Loucy (cell line): ENCODE measurements around the gene TTC39C.

ENCODE experiments used
- H2AFZ ChIP-seq: fragments of 200-600 bp; sonication (generic); 2 replicates; pipeline ENCODE4 v1.6.0; 2016; ENCODE audit warnings: antibody characterized with exemption, mild to moderate bottlenecking, low read length, moderate library complexity
- H3F3A ChIP-seq: fragments of 200-600 bp; 2 replicates; pipeline ENCODE4 v1.6.0; 2016; ENCODE audit warnings: antibody characterized with exemption, low read depth, mild to moderate bottlenecking
- H3K27me3 ChIP-seq: fragments of 200-600 bp; sonication (generic); 2 replicates; pipeline ENCODE4 v1.6.1; 2014; ENCODE audit warnings: low read length, mild to moderate bottlenecking; ENCODE audit not compliant: insufficient read depth, poor library complexity, severe bottlenecking
- H3K36me3 ChIP-seq: fragments of 200-600 bp; sonication (generic); 2 replicates; pipeline ENCODE4 v1.6.1; 2016; ENCODE audit warnings: low read length; ENCODE audit not compliant: insufficient read depth
- H3K4me1 ChIP-seq: fragments of 200-600 bp; sonication (generic); 2 replicates; pipeline ENCODE4 v1.5.1; 2014; ENCODE audit warnings: low read length, mild to moderate bottlenecking; ENCODE audit not compliant: insufficient read depth, poor library complexity, severe bottlenecking
- H3K4me2 ChIP-seq: fragments of 200-600 bp; sonication (generic); 2 replicates; pipeline ENCODE4 v1.6.0; 2014; ENCODE audit warnings: antibody characterized with exemption, low read length, low read depth, mild to moderate bottlenecking; ENCODE audit not compliant: poor library complexity, severe bottlenecking
- H3K4me3 ChIP-seq: fragments of 200-600 bp; sonication (generic); 2 replicates; pipeline ENCODE4 v1.5.1; 2014; ENCODE audit warnings: low read length, mild to moderate bottlenecking, mixed read lengths; ENCODE audit not compliant: poor library complexity, severe bottlenecking
- H3K79me2 ChIP-seq: fragments of 200-600 bp; sonication (generic); 2 replicates; pipeline ENCODE4 v1.6.1; 2014; ENCODE audit warnings: low read length; ENCODE audit not compliant: insufficient read depth
- H3K9ac ChIP-seq: fragments of 200-600 bp; sonication (generic); 2 replicates; pipeline ENCODE4 v1.6.0; 2014; ENCODE audit warnings: mild to moderate bottlenecking, low read depth, low read length, moderate library complexity; ENCODE audit not compliant: poor library complexity, severe bottlenecking
- H3K9me2 ChIP-seq: fragments of 200-600 bp; sonication (generic); replicated peaks from 2 replicates; pipeline ENCODE4 v1.6.1; 2016; ENCODE audit warnings: low read depth, low read length, mixed read lengths
- H3K9me3 ChIP-seq: fragments of 200-600 bp; sonication (generic); 2 replicates; pipeline ENCODE4 v1.6.1; 2014; ENCODE audit warnings: mild to moderate bottlenecking, antibody characterized with exemption, low read length, low read depth; ENCODE audit not compliant: insufficient read depth
- H4K20me1 ChIP-seq: fragments of 200-600 bp; sonication (generic); 2 replicates; pipeline ENCODE4 v1.6.0; 2014; ENCODE audit warnings: antibody characterized with exemption, low read length, mild to moderate bottlenecking; ENCODE audit not compliant: insufficient read depth, poor library complexity, severe bottlenecking
- EZH2phosphoT487 ChIP-seq: fragments of 200-600 bp; IDR thresholded peaks from 2 replicates; pipeline ENCODE4 v1.6.1; 2018; ENCODE audit warnings: antibody characterized with exemption, mild to moderate bottlenecking, moderate library complexity, borderline replicate concordance
- TF ChIP-seq, protein P1 (sequence below): fragments of 200-600 bp; sonication (generic); conservative IDR thresholded peaks from 2 replicates; pipeline ENCODE4 v1.5.1; 2014; ENCODE audit warnings: mild to moderate bottlenecking, antibody characterized with exemption, low read length

TTC39C gene

DNA sequence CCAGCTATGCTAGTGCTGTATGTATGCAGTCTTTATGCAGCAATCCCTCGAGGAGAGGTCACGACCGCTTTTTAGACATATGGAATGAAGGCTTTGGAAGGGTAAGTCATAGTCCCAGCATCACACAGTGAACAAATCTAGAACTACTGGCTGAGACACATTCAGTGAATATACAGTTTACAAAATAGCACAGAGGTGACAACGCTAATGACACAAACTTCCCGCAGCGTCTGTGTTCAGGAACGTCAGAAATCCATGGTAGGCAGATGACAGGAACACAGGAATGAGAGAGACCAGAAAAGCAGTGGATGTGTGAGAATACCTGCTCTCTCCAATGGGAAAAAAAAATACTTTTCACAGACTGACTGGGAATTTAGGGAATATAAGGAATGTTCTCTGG is 153.9 kb downstream of the TTC39C start:
- Histone ChIP-seq H2AFZ (no peak overlapping the region), H3K79me2 (no peaks in the 10 kb centered on the region), H3K9me2 (no peaks in the 10 kb centered on the region), H3K27me3 (no peaks in the 10 kb centered on the region), H4K20me1 (no peaks in the 10 kb centered on the region), H3K4me1 (no peaks in the 10 kb centered on the region), H3K36me3 (peaks cover 3% of the 10 kb centered on the region; the same call in 1 of the 2 replicates), H3F3A (no peaks in the 10 kb centered on the region), H3K9me3 (no peaks in the 10 kb centered on the region), H3K4me3 (no peak overlapping the region), H3K4me2 (no peak overlapping the region), H3K9ac (no peak overlapping the region)
- TF ChIP-seq, protein P1, sequence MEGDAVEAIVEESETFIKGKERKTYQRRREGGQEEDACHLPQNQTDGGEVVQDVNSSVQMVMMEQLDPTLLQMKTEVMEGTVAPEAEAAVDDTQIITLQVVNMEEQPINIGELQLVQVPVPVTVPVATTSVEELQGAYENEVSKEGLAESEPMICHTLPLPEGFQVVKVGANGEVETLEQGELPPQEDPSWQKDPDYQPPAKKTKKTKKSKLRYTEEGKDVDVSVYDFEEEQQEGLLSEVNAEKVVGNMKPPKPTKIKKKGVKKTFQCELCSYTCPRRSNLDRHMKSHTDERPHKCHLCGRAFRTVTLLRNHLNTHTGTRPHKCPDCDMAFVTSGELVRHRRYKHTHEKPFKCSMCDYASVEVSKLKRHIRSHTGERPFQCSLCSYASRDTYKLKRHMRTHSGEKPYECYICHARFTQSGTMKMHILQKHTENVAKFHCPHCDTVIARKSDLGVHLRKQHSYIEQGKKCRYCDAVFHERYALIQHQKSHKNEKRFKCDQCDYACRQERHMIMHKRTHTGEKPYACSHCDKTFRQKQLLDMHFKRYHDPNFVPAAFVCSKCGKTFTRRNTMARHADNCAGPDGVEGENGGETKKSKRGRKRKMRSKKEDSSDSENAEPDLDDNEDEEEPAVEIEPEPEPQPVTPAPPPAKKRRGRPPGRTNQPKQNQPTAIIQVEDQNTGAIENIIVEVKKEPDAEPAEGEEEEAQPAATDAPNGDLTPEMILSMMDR = no peak
- TF ChIP-seq EZH2phosphoT487 = no peak

DNA sequence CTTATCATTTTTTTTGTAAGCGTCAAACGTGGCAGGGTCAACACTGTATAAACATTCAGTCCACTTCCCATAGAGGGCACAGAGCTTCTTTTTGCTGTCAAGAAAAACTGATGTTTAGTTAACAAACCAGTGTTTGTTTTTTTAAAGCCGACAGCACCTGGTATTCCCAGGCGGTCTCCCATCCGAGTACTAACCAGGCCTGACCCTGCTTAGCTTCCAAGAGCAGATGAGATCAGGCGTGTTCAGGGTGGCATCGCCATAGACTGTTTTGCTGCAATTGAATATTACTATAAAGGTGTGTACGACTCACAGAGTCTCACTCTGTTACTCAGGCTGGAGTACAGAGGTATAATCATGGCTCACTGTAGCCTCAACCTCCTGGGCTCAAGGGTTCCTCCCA is 155.8 kb downstream of the TTC39C start:
- no peak overlapping the region for H3K4me2 ChIP-seq
- no peak for TF ChIP-seq EZH2phosphoT487
- TF ChIP-seq, protein P1 = no peak
- no peak overlapping the region for H3K4me3 ChIP-seq
- no peaks in the 10 kb centered on the region for H3F3A ChIP-seq
- H4K20me1 ChIP-seq = no peaks in the 10 kb centered on the region
- H3K79me2 ChIP-seq = no peaks in the 10 kb centered on the region
- H3K9me3 ChIP-seq = no peaks in the 10 kb centered on the region
- no peaks in the 10 kb centered on the region for H3K27me3 ChIP-seq
- H3K4me1 ChIP-seq = no peaks in the 10 kb centered on the region
- H2AFZ ChIP-seq = no peak overlapping the region
- no peaks in the 10 kb centered on the region for H3K9me2 ChIP-seq
- H3K9ac ChIP-seq = no peak overlapping the region
- H3K36me3 ChIP-seq = peaks cover 2% of the 10 kb centered on the region; the same call in 1 of the 2 replicates

DNA sequence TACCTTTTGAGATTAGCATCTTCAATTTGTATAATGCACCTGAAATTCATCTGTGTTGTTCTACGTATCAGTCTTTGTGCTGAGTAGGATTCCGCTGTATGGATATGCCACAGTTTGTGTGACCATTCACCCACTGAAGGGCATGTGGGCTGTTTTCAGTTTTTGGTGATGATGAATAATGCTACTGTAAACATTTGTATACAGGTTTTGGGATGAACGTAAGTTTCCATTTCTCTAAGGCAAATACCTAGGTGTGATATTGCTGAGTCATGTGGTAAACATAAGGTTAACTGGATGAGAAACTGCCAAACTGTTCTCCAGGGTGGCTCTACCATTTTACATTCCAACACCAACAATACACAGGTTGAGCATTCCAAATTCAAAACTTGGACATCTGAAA is 159.4 kb downstream of the TTC39C start:
- no peak overlapping the region for H3K4me2 ChIP-seq
- no peaks in the 10 kb centered on the region for H3K36me3 ChIP-seq
- H3K9ac ChIP-seq = no peak overlapping the region
- no peak overlapping the region for H2AFZ ChIP-seq
- H3F3A ChIP-seq = no peaks in the 10 kb centered on the region
- TF ChIP-seq EZH2phosphoT487 = no peak
- TF ChIP-seq, protein P1 = no peak
- H3K27me3 ChIP-seq = no peaks in the 10 kb centered on the region
- no peak overlapping the region for H3K4me3 ChIP-seq
- H3K9me3 ChIP-seq = no peaks in the 10 kb centered on the region
- H3K9me2 ChIP-seq = no peaks in the 10 kb centered on the region
- H4K20me1 ChIP-seq = no peaks in the 10 kb centered on the region
- H3K79me2 ChIP-seq = no peaks in the 10 kb centered on the region
- no peaks in the 10 kb centered on the region for H3K4me1 ChIP-seq
